GM21526 (cell line): ENCODE measurements around the gene C17orf75.
A peak's percentile ranks its signal among the peaks of the same experiment; 100 is the strongest.
"Not testable (repeated sequence)": the region's sequence is repeated elsewhere in the genome, so short reads cannot be mapped to it uniquely, and the experiment has no call there.

Experiments used
- ATAC-seq: cut with Tn5 transposase; IDR thresholded peaks from one replicate; pipeline ENCODE4 v1.9.1; 2021; ENCODE audit warnings: moderate library complexity; ENCODE audit not compliant: unreplicated experiment, low FRiP score

The C17orf75 gene

DNA sequence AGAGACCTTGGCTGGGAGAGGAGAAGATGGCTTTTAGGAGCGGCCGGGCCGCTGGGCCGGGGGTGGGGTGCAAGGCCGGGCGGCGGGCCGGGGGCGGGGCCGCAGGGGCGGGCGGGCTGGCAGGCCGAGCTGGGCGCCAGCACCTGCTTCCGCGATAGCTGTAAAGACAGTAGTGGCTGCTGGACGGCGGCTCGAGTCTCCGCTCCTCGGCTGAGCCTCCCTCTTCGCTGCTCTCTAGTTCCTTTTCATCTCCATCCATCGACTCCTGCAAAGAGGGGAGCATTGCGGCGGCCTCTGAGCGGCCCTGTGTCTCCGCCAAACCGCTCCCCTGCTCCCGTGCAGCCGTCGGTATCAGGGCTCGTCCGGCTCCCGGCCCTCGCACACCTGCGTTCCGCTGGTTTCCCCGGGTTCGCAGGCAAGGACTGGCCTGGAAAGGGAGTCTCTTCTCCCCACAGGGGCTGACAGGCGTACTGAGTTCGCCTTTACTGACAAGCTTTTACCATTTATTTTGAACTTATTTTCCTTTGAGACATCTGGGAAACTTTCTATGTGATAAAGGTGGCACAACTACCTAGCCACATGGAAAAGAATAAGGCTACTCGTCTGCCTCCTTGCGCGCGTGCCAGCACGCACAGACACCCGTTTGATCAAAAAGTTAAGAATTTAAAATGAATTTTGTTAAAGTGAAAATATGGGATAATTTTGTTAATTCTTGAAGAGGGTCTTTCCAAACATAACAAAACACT is at the start of gene C17orf75:
C17orf75 (minus strand) TSS at position 317 of the 746 bp plus-strand sequence; CDS start at position 283, 34 bp downstream.
- peak; percentile 58 for ATAC-seq

DNA sequence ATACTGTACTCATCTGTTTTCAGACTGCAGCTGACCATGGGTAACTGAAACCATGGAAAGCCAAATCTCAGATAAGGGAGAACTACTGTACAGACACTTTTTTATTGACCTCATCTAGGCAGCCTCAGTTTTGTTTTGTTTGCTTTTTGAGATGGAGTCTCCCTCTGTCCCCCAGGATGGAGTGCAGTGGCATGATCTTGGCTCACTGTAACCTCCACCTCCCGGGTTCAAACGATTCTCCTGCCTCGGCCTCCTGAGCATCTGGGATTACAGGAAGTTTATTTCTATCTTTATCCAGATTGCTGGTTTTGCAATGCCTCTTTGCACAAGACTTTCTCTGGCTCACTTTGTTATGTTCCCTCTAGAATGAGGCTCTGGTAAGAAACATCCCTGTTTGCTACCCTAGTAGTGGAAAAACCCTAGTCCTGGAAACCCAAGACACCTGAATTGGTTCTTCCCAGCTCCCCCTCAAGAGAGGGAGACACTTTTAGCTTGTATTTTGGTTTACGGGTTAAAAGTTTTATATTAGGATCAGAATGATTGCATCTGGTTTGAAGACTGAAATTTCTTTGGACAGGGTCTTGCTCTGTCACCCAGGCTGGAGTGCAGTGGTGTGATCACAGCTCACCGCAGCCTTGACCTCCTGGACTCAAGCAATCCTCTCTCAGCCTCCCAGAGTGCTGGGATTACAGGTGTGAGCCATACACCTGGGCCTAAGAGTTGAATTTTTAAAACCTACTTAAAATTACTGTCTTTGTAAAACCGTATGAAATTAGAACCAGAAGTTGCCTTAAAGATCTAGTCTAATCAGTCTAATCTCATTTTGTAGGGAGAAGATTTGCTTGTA is 46.9 kb upstream of the C17orf75 start:
- ATAC-seq = no peak

DNA sequence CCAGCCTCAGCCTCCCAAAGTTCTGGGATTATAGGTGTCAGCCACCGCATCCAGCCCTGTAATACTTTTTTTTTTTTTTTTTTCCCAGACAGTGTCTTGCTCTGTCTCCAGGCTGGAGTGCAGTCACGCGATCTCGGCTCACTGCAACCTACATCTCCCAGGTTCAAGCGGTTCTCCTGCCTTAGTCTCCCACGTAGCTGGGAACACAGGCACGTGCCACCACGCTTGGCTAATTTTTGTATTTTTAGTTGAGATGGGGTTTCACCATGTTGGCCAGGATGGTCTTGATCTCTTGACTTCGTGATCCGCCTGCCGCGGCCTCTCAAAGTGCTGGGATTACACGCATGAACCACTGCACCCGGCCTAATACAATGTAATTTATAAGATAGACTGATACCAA is 46.2 kb upstream of the C17orf75 start:
- not testable (repeated sequence) for ATAC-seq

DNA sequence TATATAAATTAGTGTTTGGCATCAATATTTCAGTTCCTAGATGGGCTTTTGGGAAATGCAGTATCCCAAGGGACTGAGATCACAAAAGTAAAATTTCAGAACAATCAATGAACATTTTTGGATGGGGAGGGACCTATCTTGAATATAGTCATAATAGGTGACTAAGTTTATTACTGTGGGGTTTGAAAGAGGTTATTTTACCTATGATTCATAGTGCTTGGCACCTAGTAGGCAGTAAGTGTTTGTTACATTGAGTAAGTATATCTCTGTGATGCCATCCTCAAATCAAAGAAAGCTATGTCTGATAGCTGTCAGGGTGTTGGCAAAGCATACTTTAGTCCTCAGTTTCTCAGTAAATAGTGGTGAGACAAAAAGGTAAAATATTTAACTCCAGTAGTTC is 44.9 kb upstream of the C17orf75 start:
- ATAC-seq = no peak

- no peak for ATAC-seq
Measured at GRCh38 chr17:32385971-32386370, 44.0 kb upstream of the C17orf75 start.

- no peak for ATAC-seq
Measured at GRCh38 chr17:32385121-32385520, 43.1 kb upstream of the C17orf75 start.

- ATAC-seq = no peak
Measured at GRCh38 chr17:32383926-32384434, 42.0 kb upstream of the C17orf75 start.

DNA sequence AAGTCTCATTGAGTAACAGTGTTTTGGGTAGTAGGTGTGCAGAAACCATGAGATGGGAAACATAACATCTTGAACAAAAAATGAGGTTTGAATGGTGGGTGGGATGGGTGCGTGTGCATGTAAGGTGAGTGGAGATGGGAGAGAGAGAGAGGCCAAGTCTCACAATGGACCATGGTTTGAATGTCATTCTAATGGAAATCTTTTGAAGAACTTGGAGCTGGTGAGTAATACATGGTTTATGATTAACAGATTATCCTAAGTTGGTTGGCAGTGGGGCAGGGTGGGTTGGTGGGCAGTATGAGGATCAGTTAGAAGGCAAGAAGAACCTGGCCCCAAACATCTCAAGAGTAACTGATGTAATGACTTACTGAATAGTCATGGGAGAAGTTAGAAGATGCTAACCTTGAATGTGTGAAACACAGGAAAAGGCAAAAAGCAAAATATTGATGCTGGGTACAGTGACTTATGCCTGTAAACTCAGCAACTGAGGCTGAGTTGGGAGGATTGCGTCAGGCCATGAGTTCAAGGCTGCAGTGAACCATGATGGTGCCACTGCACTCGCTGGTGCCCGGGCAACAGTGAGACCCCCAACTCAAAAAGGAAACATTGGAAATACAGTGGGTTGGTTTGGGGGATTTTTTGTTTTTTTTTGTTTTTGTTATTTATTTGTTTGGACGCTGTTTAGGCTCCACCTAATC is 40.7 kb upstream of the C17orf75 start:
- no peak for ATAC-seq

- ATAC-seq = no peak
Measured at GRCh38 chr17:32370426-32370825, 28.5 kb upstream of the C17orf75 start.

GRCh38 chr17:32361270-32361669 is 19.3 kb upstream of the C17orf75 start:
- no peak for ATAC-seq

DNA sequence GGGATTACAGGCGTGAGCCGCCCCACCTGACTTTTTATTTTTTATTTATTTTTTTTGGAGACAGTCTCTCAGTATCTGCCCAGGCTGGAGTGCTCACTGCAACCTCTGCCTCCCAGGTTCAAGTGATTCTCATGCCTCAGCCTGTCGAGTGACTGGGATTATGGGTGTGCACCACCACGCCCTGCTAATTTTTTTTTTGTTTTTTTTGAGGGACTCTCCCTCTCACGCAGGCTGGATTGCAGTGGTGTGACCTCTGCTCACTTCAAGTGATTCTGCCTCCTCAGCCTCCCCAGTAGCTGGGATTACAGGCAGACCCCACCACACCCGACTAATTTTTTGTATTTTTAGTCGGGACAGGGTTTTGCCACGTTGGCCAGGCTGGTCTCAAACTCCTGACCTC is 15.6 kb upstream of the C17orf75 start:
- ATAC-seq = no peak

GRCh38 chr17:32356750-32357149 is 14.8 kb upstream of the C17orf75 start:
- ATAC-seq = no peak

GRCh38 chr17:32356378-32356743 is 14.4 kb upstream of the C17orf75 start:
- no peak for ATAC-seq

DNA sequence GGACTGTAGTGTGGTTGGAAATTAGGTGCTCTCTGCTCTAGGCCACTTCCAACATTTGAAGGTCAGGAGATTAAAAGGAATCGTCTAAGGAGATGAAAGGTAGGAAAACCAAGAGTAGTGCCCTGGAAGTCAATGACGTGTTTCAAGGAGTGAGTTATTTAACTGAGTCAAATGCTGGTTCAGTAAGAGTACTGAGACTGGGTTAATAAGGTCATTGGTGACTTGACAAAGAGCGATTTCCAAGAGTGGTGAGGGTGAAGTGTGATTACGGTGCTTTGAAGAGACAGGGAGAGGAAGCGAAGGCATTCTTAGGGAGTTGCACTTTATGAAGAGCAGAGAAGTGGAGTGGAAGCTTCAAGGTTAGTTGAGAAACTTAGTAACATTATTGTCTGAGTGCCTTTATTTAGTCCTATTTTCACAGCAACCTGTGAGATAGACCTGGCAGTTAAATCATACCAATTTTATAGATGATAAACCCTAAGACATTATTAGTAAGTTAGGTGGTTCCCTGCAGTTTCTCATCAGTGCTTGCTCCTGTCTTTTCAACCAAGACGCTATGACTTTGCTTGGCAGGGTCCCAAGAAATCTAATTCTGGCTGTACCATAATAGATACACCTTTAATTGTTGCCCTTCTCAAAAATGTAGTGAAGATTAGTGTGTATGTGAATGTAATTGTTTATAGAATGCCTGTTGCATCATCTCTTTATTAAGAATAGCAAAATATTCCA is 13.8 kb upstream of the C17orf75 start:
- ATAC-seq = no peak

DNA sequence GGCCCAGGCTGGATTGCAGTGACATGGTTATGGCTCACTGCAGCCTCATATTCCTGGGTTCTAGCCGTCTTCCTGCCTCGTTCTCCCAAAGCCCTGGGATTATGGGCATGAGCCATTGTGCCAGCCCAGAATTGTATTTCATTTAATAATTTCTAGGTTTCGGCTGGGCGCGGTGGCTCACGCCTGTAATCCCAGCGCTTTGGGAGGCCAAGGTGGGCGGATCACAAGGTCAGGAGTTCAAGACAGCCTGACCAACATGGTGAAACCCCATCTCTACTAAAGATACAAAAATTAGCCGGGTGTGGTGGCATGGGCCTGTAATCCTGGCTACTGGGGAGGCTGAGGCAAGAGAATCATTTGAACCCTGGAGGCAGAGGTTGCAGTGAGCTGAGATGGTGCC is 10.8 kb upstream of the C17orf75 start:
- not testable (repeated sequence) for ATAC-seq

GRCh38 chr17:32350666-32351418 is 8.9 kb upstream of the C17orf75 start:
- no peak for ATAC-seq

DNA sequence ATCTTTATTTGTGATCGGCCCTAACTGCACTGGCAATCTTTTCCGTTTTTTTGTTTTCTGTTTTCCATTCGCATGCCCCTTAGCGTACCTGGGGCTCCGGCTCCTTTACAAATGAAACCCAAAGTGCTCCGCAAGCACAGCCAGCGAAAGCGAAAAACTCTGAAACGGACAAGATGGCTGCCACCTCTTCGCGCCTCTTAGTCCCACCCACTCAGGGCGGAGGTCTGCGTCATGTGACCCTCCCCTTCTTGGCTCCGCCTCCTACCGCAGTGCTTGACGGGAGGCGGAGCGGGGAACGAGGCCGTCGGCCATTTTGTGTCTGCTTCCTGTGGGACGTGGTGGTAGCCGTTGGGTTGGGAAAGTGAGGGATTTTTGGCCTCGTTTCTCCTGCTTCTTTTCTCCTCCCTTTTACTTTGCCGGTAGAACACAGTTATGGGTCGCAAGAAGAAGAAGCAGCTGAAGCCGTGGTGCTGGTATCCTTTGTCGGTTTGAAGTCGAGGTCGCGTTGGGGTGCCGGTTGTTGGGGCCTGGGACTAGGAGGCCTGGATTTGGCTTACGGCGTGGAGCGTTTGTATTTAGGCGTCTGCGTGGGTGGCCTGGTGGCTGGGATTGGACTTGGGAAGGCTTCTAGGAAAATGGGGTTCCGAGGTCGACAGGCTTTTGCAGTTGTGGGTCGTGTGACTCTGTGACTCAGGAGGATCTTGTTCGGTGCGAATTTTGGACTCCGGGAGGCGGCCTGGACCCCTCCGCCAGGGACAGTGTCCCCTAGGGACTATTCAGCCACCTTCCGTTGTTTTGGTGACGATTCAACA is 8.1 kb upstream of the C17orf75 start, which contains the start of gene ZNF207:
ZNF207 (plus strand) TSS at position 304 of the 812 bp plus-strand sequence; CDS start at position 433, 129 bp downstream.
- no peak for ATAC-seq

DNA sequence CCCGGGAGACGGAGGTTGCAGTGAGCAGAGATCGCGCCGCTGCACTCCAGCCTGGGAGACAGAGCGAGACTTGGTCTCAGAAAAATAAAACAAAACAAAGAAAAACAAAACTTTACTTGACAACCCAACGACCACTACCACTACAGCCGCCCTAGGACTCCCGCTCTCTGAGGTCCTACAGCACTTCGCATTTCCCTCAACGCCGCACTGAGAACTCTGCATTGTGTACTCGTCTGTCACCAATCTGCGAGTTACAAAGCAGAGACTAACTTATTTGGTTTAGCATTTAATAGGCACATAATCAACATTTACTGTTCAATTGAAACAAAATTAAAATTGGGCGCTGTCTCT is 7.5 kb upstream of the C17orf75 start:
- ATAC-seq = no peak

GRCh38 chr17:32348483-32348800 is 6.5 kb upstream of the C17orf75 start:
- no peak for ATAC-seq
